ENCODE measurements around the gene VPS25. TPM values are rescaled to one million over a fixed set of nuclear protein-coding genes. Genes with fewer than 3 reads are reported as not detected.

VPS25 gene
- total and polyA plus RNA-seq, 9 of the 15 experiments (the other 6 are each of a cell fraction or from before 2014, with no cell fraction given), result 123 to 352 (median 180) TPM

GRCh38 chr17:42744283-42744805 is 28.9 kb upstream of the VPS25 start (continued):
- TF ChIP-seq MGA (IDR thresholded peaks at IDR 0.05) (peak; percentile 56), PHF21A (IDR thresholded peaks at IDR 0.05; ENCODE audit: borderline replicate concordance, low read depth) (no peak), EGR1 (conservative IDR thresholded peaks at IDR 0.05) (peak; percentile 63), POLR2A (conservative IDR thresholded peaks at IDR 0.05) (0 out of 2 replicates have a peak, but pooled peaks have one; percentile 29), PTBP1 (IDR thresholded peaks at IDR 0.05; ENCODE audit: low read depth, low read length) (no peak), RNF219 (CRISPR knock-in tag; IDR thresholded peaks at IDR 0.05) (no peak), JUND (IDR thresholded peaks at IDR 0.05; ENCODE audit: borderline replicate concordance, low read depth, low read length) (peak; percentile 46; the same call in 1 of the 2 replicates), JUND (tag; IDR thresholded peaks at IDR 0.05; ENCODE audit: borderline replicate concordance, low read depth, low read length) (no peak), NR2C2 (CRISPR knock-in tag; IDR thresholded peaks at IDR 0.05) (no peak), NR2C2 (tag; IDR thresholded peaks at IDR 0.05) (peak; percentile 44), TCFL5 (CRISPR knock-in tag; conservative IDR thresholded peaks at IDR 0.05) (no peak), TRIM28 (IDR thresholded peaks at IDR 0.05) (no peak), ZBTB7A (IDR thresholded peaks at IDR 0.05; ENCODE audit: borderline replicate concordance, control insufficient read depth, low read depth, low read length) (peak; percentile 51; the same call in 1 of the 2 replicates), SIN3B (IDR thresholded peaks at IDR 0.05; ENCODE audit: low read depth) (no peak), ELF2 (CRISPR knock-in tag; IDR thresholded peaks at IDR 0.05) (no peak), NFRKB (IDR thresholded peaks at IDR 0.05; ENCODE audit: low read depth) (0 out of 2 replicates have a peak, but pooled peaks have one; percentile 14), EP300 (IDR thresholded peaks at IDR 0.05; ENCODE audit: low read length) (peak; percentile 35; the same call in 1 of the 2 replicates), L3MBTL2 (IDR thresholded peaks at IDR 0.05) (peak; percentile 60)
